Sigmoid colon (tissue), 4 donors: Measurements from ENCODE around the gene ACTN4.

Source experiments
- EP300 ChIP-seq, 4 donors: sonication (generic); formaldehyde crosslinking; IDR thresholded peaks; one replicate each; pipeline ENCODE4 v1.6.1; 2017; ENCODE audit warnings: antibody characterized with exemption in 4 of 4
- POLR2A ChIP-seq, 2 donors: fragments of 450-650 bp; IDR thresholded peaks; one replicate each; pipeline ENCODE4 v1.6.1; 2016; ENCODE audit warnings: antibody characterized with exemption in 2 of 2, mild to moderate bottlenecking in 2 of 2, moderate library complexity in 2 of 2
- POLR2AphosphoS5 ChIP-seq, 4 donors: sonication (generic); formaldehyde crosslinking; IDR thresholded peaks; one replicate each; pipeline ENCODE4 v1.6.1; 2017; ENCODE audit warnings: antibody characterized with exemption in 4 of 4
- TF ChIP-seq, protein P1 (sequence below), 4 experiments: fragments of 450-650 bp in 3 of 4; fragments of 200-600 bp in 1 of 4; IDR thresholded peaks; one replicate each; pipeline ENCODE4 v1.5.1; 2016 to 2019; ENCODE audit warnings: antibody characterized with exemption in 4 of 4, mild to moderate bottlenecking in 3 of 4, moderate library complexity in 2 of 4

DNA sequence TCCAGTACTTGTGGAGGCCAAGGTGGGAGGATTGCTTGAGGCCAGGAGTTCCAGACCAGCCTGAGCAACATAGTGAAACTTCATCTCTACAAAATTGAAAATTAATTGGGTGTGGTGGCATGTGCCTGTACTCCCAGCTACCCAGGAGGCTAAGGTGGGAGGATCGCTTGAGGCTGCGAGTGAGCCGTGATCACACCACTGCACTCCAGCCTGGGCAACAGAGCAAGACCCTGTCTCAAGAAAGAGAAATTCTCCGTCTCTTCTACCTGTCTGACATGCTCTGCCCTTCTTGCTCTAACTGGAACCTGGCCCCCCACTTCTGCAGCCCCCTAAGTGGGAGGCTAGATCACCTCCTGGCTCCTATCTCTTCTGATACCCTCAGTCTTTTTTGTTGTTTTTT is 21.0 kb upstream of the ACTN4 start:
- TF ChIP-seq, protein P1, sequence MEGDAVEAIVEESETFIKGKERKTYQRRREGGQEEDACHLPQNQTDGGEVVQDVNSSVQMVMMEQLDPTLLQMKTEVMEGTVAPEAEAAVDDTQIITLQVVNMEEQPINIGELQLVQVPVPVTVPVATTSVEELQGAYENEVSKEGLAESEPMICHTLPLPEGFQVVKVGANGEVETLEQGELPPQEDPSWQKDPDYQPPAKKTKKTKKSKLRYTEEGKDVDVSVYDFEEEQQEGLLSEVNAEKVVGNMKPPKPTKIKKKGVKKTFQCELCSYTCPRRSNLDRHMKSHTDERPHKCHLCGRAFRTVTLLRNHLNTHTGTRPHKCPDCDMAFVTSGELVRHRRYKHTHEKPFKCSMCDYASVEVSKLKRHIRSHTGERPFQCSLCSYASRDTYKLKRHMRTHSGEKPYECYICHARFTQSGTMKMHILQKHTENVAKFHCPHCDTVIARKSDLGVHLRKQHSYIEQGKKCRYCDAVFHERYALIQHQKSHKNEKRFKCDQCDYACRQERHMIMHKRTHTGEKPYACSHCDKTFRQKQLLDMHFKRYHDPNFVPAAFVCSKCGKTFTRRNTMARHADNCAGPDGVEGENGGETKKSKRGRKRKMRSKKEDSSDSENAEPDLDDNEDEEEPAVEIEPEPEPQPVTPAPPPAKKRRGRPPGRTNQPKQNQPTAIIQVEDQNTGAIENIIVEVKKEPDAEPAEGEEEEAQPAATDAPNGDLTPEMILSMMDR (IDR thresholded peaks at IDR 0.05), result no peak
- TF ChIP-seq EP300 (IDR thresholded peaks at IDR 0.05) (no peak), POLR2A (IDR thresholded peaks at IDR 0.05) (no peak), POLR2AphosphoS5 (IDR thresholded peaks at IDR 0.05) (no peak)
